HG03354 (cell line): ENCODE data around the gene METTL3.

ENCODE experiments used
- ATAC-seq: cut with Tn5 transposase; IDR thresholded peaks from one replicate; pipeline ENCODE4 v1.9.1; 2021; ENCODE audit warnings: mild to moderate bottlenecking; ENCODE audit not compliant: unreplicated experiment, poor library complexity, severe bottlenecking

Gene METTL3

GRCh38 chr14:21528381-21529348 lies 17.5 kb upstream of the METTL3 start:
- no peak for ATAC-seq

- no peak for ATAC-seq
Measured at GRCh38 chr14:21527318-21527679, 16.2 kb upstream of the METTL3 start.

GRCh38 chr14:21526672-21527317 lies 15.7 kb upstream of the METTL3 start:
- peak; percentile 50 for ATAC-seq

- no peak for ATAC-seq
Measured at GRCh38 chr14:21525962-21526671, 15.0 kb upstream of the METTL3 start, which contains the start of gene SALL2. Gene SALL2, minus strand, starts transcription at chr14:21526346. Its CDS starts 219 bp downstream, at chr14:21526127.

GRCh38 chr14:21525571-21525961 lies 14.4 kb upstream of the METTL3 start:
- ATAC-seq, result no peak

GRCh38 chr14:21524575-21525490 lies 13.7 kb upstream of the METTL3 start:
- no peak for ATAC-seq

GRCh38 chr14:21523203-21523602 lies 12.1 kb upstream of the METTL3 start:
- no peak for ATAC-seq

- ATAC-seq, result no peak
Measured at GRCh38 chr14:21521501-21521900, 10.4 kb upstream of the METTL3 start.

- ATAC-seq, result no peak
Measured at GRCh38 chr14:21520767-21521166, 9.6 kb upstream of the METTL3 start.

GRCh38 chr14:21518725-21519124 lies 7.6 kb upstream of the METTL3 start:
- no peak for ATAC-seq

GRCh38 chr14:21514341-21514740 lies 3.2 kb upstream of the METTL3 start:
- ATAC-seq, result no peak

GRCh38 chr14:21509432-21510143 lies 1.6 kb downstream of the METTL3 start:
- no peak for ATAC-seq

GRCh38 chr14:21506557-21506956 lies 4.6 kb downstream of the METTL3 start:
- no peak for ATAC-seq

GRCh38 chr14:21505012-21505553 lies 6.1 kb downstream of the METTL3 start:
- ATAC-seq, result peak; percentile 81

- ATAC-seq, result no peak
Measured at GRCh38 chr14:21503376-21503775, 7.8 kb downstream of the METTL3 start.

- no peak for ATAC-seq
Measured at GRCh38 chr14:21501568-21501967, 9.6 kb downstream of the METTL3 start.

GRCh38 chr14:21498540-21499526 lies 12.3 kb downstream of the METTL3 start:
- ATAC-seq, result peak; percentile 60
